SK-N-SH (cell line): ENCODE data around the gene ENTR1. TPM values are rescaled to one million over a fixed set of nuclear protein-coding genes. Genes with fewer than 3 reads are reported as not detected.

ENCODE experiments used
- CTCF ChIA-PET: fragments of 300-600, 350-600 bp; formaldehyde crosslinking; extraction: SDS; loops from one replicate; lab custom pipeline; 2021; lab: Yijun Ruan, JAX
- POLR2A ChIA-PET: fragments of 350-600 bp; sonication (Branson Sonifier 250); formaldehyde crosslinking; extraction: SDS; loops from one replicate; lab custom pipeline; 2020; ENCODE audit warnings: antibody characterized with exemption, inconsistent platforms; lab: Yijun Ruan, JAX
- DNase-seq: peaks from one replicate; pipeline ENCODE4 v3.0.0; 2012
- H2AFZ ChIP-seq: fragments of 200-600 bp; sonication (generic); 2 replicates; pipeline ENCODE4 v1.8.1; 2016; ENCODE audit warnings: antibody characterized with exemption, mild to moderate bottlenecking, low read depth
- H3F3A ChIP-seq: fragments of 200-600 bp; sonication (generic); replicated peaks from 2 replicates; pipeline ENCODE3; 2016; ENCODE audit warnings: antibody characterized with exemption, mild to moderate bottlenecking; ENCODE audit not compliant: insufficient read depth
- H3K27ac ChIP-seq, 2 experiments: fragments of 200-500 bp in 1 of 2; fragments of 200-600 bp in 1 of 2; sonication (Bioruptor generic) in 1 of 2; sonication (generic), shearing (Covaris generic) in 1 of 2; 2 replicates each; pipeline versions ENCODE4 v1.5.1 to v1.6.1; 2014 to 2016; ENCODE audit warnings: low read depth in 2 of 2, inconsistent platforms in 1 of 2, low read length in 1 of 2, mild to moderate bottlenecking in 1 of 2, mixed read lengths in 1 of 2
- H3K27me3 ChIP-seq: fragments of 200-600 bp; sonication (generic), shearing (Covaris generic); 2 replicates; pipeline ENCODE4 v1.6.1; 2016; ENCODE audit warnings: mixed run types; ENCODE audit not compliant: insufficient read depth
- H3K36me3 ChIP-seq, 2 experiments: fragments of 200-500 bp in 1 of 2; fragments of 200-600 bp in 1 of 2; sonication (Bioruptor generic) in 1 of 2; sonication (generic) in 1 of 2; replicated peaks in 1 of 2; 2 replicates each; pipeline versions ENCODE3 to v1.5.1; 2014 to 2016; ENCODE audit warnings: low read length in 1 of 2, mild to moderate bottlenecking in 1 of 2; ENCODE audit not compliant: insufficient read depth in 2 of 2, control insufficient read depth in 1 of 2
- H3K4me1 ChIP-seq, 2 experiments: fragments of 200-500 bp in 1 of 2; fragments of 200-600 bp in 1 of 2; sonication (Bioruptor generic) in 1 of 2; sonication (generic), shearing (Covaris generic) in 1 of 2; 2 replicates each; pipeline versions ENCODE4 v1.5.1 to v1.6.1; 2014 to 2016; ENCODE audit warnings: low read depth in 1 of 2, low read length in 1 of 2, mixed run types in 1 of 2; ENCODE audit not compliant: insufficient read depth in 2 of 2, control insufficient read depth in 1 of 2
- H3K4me2 ChIP-seq: fragments of 200-600 bp; sonication (generic), shearing (Covaris generic); 2 replicates; pipeline ENCODE4 v1.6.1; 2017; ENCODE audit warnings: mixed run types
- H3K4me3 ChIP-seq, 2 experiments: fragments of 200-500 bp in 1 of 2; fragments of 200-600 bp in 1 of 2; sonication (Bioruptor generic) in 1 of 2; sonication (generic), shearing (Covaris generic) in 1 of 2; 2 replicates each; pipeline versions ENCODE4 v1.5.1 to v1.8.1; 2014 to 2016; ENCODE audit warnings: low read depth in 2 of 2, inconsistent platforms in 1 of 2, low read length in 1 of 2, mild to moderate bottlenecking in 1 of 2, mixed read lengths in 1 of 2, moderate library complexity in 1 of 2
- H3K79me2 ChIP-seq: fragments of 200-600 bp; sonication (generic); 2 replicates; pipeline ENCODE4 v1.8.1; 2017; ENCODE audit warnings: mild to moderate bottlenecking; ENCODE audit not compliant: insufficient read depth
- H3K9ac ChIP-seq: fragments of 200-600 bp; sonication (generic); 2 replicates; pipeline ENCODE4 v1.6.1; 2017; ENCODE audit warnings: mixed run types
- H3K9me2 ChIP-seq: fragments of 200-600 bp; sonication (generic); 2 replicates; pipeline ENCODE4 v1.6.1; 2017; ENCODE audit warnings: mixed run types
- H3K9me3 ChIP-seq: fragments of 200-600 bp; sonication (generic); 2 replicates; pipeline ENCODE4 v1.6.1; 2017; ENCODE audit warnings: mixed run types, mild to moderate bottlenecking, moderate library complexity
- H4K20me1 ChIP-seq: fragments of 200-600 bp; sonication (generic); 2 replicates; pipeline ENCODE4 v1.6.1; 2017; ENCODE audit warnings: mild to moderate bottlenecking, mixed run types; ENCODE audit not compliant: insufficient read depth
- CTCF ChIP-seq: fragments of 200-600 bp; sonication (generic); IDR thresholded peaks from 2 replicates; pipeline ENCODE4 v1.6.1; 2017; ENCODE audit warnings: antibody characterized with exemption, mild to moderate bottlenecking, moderate library complexity
- ELF1 ChIP-seq: IDR thresholded peaks from 2 replicates; pipeline ENCODE4 v1.4.0; 2012
- EZH2phosphoT487 ChIP-seq: fragments of 200-600 bp; sonication (generic); IDR thresholded peaks from 2 replicates; pipeline ENCODE4 v1.6.1; 2017; ENCODE audit warnings: low read depth, mixed run types, mild to moderate bottlenecking, antibody characterized with exemption, moderate library complexity, borderline replicate concordance
- FOSL2 ChIP-seq: IDR thresholded peaks from 2 replicates; pipeline ENCODE4 v1.4.0; 2012; ENCODE audit warnings: low read depth, mild to moderate bottlenecking, moderate library complexity, borderline replicate concordance
- FOXJ3 ChIP-seq: sonication (generic); formaldehyde crosslinking; IDR thresholded peaks from 2 replicates; pipeline ENCODE4 v1.5.1; 2020; ENCODE audit warnings: mild to moderate bottlenecking, missing genetic modification reagents
- JUND ChIP-seq: IDR thresholded peaks from 2 replicates; pipeline ENCODE4 v1.4.0; 2012
- MEF2A ChIP-seq: IDR thresholded peaks from 2 replicates; pipeline ENCODE4 v1.4.0; 2012; ENCODE audit warnings: low read depth, borderline replicate concordance
- MXI1 ChIP-seq: IDR thresholded peaks from 2 replicates; pipeline ENCODE4 v1.6.1; 2012; ENCODE audit warnings: mild to moderate bottlenecking, low read depth, low read length, improper control_type of control experiment
- NFIC ChIP-seq: IDR thresholded peaks from 2 replicates; pipeline ENCODE4 v1.4.0; 2012; ENCODE audit warnings: borderline replicate concordance
- NRF1 ChIP-seq: IDR thresholded peaks from 2 replicates; pipeline ENCODE4 v1.6.1; 2012; ENCODE audit warnings: low read depth, mild to moderate bottlenecking, low read length
- PBX3 ChIP-seq: IDR thresholded peaks from 2 replicates; pipeline ENCODE4; 2012
- RAD21 ChIP-seq: IDR thresholded peaks from 2 replicates; pipeline ENCODE4 v1.6.1; 2012; ENCODE audit warnings: mild to moderate bottlenecking, low read length
- RFX5 ChIP-seq: IDR thresholded peaks from 2 replicates; pipeline ENCODE4 v1.6.1; 2012; ENCODE audit warnings: mild to moderate bottlenecking, improper control_type of control experiment, low read length
- RXRA ChIP-seq: IDR thresholded peaks from 2 replicates; pipeline ENCODE4 v1.4.0; 2012; ENCODE audit warnings: low read depth, mild to moderate bottlenecking, borderline replicate concordance
- SIN3A ChIP-seq: IDR thresholded peaks from 2 replicates; pipeline ENCODE4 v1.6.1; 2012; ENCODE audit warnings: low read depth, mild to moderate bottlenecking, low read length, moderate library complexity, borderline replicate concordance
- SMC3 ChIP-seq: IDR thresholded peaks from 2 replicates; pipeline ENCODE4 v1.6.1; 2012; ENCODE audit warnings: low read depth, low read length, improper control_type of control experiment
- YY1 ChIP-seq: IDR thresholded peaks from 2 replicates; pipeline ENCODE4 v1.4.0; 2012; ENCODE audit warnings: low read depth, mild to moderate bottlenecking
- ZBTB33 ChIP-seq: IDR thresholded peaks from 2 replicates; pipeline ENCODE4 v1.4.0; 2012; ENCODE audit warnings: low read depth, borderline replicate concordance
- WGBS: methylation state at CpG from one replicate; pipeline ENCODE4 v1.1.6; 2017; ENCODE audit warnings: low lambda C conversion rate; 5-methylcytosine and 5-hydroxymethylcytosine counted together
- polyA plus RNA-seq, 3 experiments: library from polyadenylated mRNA; depleted of rRNA; stranded (reverse); fragments of >200 nt; gene quantifications; 2 replicates each; pipeline ENCODE4 v1.2.3, GENCODE V29; 2012
- TF ChIP-seq, protein P1 (sequence below): IDR thresholded peaks from 2 replicates; pipeline ENCODE4 v1.6.1; 2012; ENCODE audit warnings: mild to moderate bottlenecking, low read depth, low read length, moderate library complexity

ENTR1 gene
- polyA plus RNA-seq, 1 of the 3 experiments (the other 2 are of a cell fraction) = 71.3 TPM

- Histone ChIP-seq H3K36me3 (peaks cover 33 to 53% of the 10 kb centered on the region in 2 experiments), H3K9ac (no peak overlapping the region)
These were observed 2.5 kb upstream of the ENTR1 start for GRCh38 chr9:136412962-136413361.

More at GRCh38 chr9:136412962-136413361, 2.5 kb upstream of the ENTR1 start:
- 91% methylated on average over 7 of the region's 9 CpGs for WGBS
- TF ChIP-seq FOXJ3 (CRISPR knock-in tag) (no peak), FOSL2 (no peak), EZH2phosphoT487 (no peak), CTCF (no peak), NFIC (no peak), ZBTB33 (no peak), MEF2A (no peak), RFX5 (no peak), NRF1 (no peak), RXRA (no peak), ELF1 (no peak), SMC3 (no peak), MXI1 (no peak), SIN3A (no peak), RAD21 (no peak), PBX3 (no peak), JUND (no peak), YY1 (no peak)
- TF ChIP-seq, protein P1, sequence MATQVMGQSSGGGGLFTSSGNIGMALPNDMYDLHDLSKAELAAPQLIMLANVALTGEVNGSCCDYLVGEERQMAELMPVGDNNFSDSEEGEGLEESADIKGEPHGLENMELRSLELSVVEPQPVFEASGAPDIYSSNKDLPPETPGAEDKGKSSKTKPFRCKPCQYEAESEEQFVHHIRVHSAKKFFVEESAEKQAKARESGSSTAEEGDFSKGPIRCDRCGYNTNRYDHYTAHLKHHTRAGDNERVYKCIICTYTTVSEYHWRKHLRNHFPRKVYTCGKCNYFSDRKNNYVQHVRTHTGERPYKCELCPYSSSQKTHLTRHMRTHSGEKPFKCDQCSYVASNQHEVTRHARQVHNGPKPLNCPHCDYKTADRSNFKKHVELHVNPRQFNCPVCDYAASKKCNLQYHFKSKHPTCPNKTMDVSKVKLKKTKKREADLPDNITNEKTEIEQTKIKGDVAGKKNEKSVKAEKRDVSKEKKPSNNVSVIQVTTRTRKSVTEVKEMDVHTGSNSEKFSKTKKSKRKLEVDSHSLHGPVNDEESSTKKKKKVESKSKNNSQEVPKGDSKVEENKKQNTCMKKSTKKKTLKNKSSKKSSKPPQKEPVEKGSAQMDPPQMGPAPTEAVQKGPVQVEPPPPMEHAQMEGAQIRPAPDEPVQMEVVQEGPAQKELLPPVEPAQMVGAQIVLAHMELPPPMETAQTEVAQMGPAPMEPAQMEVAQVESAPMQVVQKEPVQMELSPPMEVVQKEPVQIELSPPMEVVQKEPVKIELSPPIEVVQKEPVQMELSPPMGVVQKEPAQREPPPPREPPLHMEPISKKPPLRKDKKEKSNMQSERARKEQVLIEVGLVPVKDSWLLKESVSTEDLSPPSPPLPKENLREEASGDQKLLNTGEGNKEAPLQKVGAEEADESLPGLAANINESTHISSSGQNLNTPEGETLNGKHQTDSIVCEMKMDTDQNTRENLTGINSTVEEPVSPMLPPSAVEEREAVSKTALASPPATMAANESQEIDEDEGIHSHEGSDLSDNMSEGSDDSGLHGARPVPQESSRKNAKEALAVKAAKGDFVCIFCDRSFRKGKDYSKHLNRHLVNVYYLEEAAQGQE = no peak
- no peak overlapping the region for H3K4me3 ChIP-seq
- no peaks in the 10 kb centered on the region for H3F3A ChIP-seq
- no peak overlapping the region for H3K27ac ChIP-seq
- no peak overlapping the region for H3K4me2 ChIP-seq
- no peaks in the 10 kb centered on the region for H3K27me3 ChIP-seq
- no peaks in the 10 kb centered on the region for H3K9me3 ChIP-seq
- H2AFZ ChIP-seq = no peak overlapping the region
- peaks cover 7% of the 10 kb centered on the region for H4K20me1 ChIP-seq
- H3K9me2 ChIP-seq = no peaks in the 10 kb centered on the region
- peaks cover 16 to 24% of the 10 kb centered on the region in 2 experiments for H3K4me1 ChIP-seq
- ChIA-PET POLR2A (no interaction called here), CTCF (interaction anchor here (1.0 to 1.5 kb wide), 2 partner anchors 26 to 100 kb away, joined by 4 to 6 read pairs; no protein-coding TSS in a partner anchor)
- peaks cover 71% of the 10 kb centered on the region for H3K79me2 ChIP-seq
- DNase-seq = no peak
